ENCODE data around the gene CRB1. TPM values are rescaled to one million over a fixed set of nuclear protein-coding genes. Genes with fewer than 3 reads are reported as not detected.

Gene CRB1
- total RNA-seq, 1 donor from 2014 or later, result not detected

DNA sequence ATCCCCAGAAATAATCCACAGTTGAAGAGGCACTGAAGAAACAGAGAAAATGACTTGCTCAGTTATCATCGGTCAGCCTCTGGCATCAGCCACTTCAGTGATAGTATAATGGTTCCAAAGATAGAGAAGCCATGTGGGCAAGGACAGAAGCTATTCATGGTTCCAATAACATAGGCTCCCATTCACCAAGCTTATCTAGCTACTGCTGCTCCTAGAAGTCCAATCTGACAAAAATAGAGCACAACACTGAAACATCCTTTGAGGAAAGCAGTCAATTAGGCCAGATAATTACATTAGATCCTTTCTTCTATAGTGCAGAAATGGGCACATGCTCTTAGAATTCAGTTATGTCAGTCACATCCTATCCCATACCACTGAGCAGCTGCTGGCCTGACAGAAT lies 33.5 kb upstream of the CRB1 start:
- TF ChIP-seq, protein P1, sequence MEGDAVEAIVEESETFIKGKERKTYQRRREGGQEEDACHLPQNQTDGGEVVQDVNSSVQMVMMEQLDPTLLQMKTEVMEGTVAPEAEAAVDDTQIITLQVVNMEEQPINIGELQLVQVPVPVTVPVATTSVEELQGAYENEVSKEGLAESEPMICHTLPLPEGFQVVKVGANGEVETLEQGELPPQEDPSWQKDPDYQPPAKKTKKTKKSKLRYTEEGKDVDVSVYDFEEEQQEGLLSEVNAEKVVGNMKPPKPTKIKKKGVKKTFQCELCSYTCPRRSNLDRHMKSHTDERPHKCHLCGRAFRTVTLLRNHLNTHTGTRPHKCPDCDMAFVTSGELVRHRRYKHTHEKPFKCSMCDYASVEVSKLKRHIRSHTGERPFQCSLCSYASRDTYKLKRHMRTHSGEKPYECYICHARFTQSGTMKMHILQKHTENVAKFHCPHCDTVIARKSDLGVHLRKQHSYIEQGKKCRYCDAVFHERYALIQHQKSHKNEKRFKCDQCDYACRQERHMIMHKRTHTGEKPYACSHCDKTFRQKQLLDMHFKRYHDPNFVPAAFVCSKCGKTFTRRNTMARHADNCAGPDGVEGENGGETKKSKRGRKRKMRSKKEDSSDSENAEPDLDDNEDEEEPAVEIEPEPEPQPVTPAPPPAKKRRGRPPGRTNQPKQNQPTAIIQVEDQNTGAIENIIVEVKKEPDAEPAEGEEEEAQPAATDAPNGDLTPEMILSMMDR (IDR thresholded peaks at IDR 0.05), result no peak
- no peaks in the 10 kb centered on the region for H3K9me3 ChIP-seq
- H3K4me3 ChIP-seq, result no peak overlapping the region
- no peak for DNase-seq (ENCODE audit: low spot score in 2 of 2)
- no peak overlapping the region for H3K27ac ChIP-seq
- intact Hi-C loops (cut with DNase I), result no loop called here
- no peaks in the 10 kb centered on the region for H3K4me1 ChIP-seq
- H3K36me3 ChIP-seq, result no peaks in the 10 kb centered on the region
- H3K27me3 ChIP-seq, result no peaks in the 10 kb centered on the region

DNA sequence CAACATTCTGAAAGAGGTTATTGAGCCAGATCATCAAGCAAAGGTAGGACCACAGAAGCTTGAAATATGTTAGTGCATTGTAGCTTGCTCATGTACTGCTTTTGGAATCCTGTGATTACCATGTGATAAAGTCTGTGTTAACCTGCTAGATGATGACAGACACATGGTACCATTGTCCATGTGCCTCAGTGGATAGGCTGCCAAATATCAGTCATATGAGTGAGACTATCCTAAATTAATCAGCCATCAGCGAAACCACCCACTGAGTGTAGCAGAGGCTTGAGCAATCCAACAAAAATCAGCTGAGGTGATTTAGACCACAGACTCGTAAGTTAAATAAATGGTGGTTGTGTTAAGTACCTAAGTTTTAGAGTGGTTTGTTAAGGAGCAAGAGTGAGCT lies 32.7 kb upstream of the CRB1 start:
- Histone ChIP-seq H3K9me3 (no peaks in the 10 kb centered on the region), H3K4me1 (no peaks in the 10 kb centered on the region), H3K4me3 (no peak overlapping the region), H3K27ac (no peak overlapping the region), H3K36me3 (no peaks in the 10 kb centered on the region), H3K27me3 (no peaks in the 10 kb centered on the region)
- DNase-seq (ENCODE audit: low spot score in 2 of 2), result no peak
- intact Hi-C loops (cut with DNase I), result no loop called here
- TF ChIP-seq, protein P1 (IDR thresholded peaks at IDR 0.05), result no peak

DNA sequence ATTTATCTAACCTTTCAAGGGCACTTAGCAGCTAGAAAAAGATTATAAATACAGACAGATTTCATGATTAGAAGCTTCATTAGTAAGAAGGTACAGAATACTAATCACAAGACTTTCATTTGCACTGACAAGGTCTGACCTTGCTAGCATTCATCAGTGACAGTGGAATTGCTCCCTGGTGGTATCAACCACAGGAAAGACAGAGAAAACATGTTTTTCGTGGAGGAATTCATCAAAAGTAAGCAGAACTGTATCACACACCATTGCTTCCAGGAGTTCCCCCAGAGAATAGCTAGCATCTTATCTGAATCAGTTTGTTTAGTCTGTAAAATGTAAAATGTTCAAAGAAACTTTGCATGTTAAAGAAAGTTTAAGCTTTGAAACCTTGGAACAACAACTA lies 20.6 kb upstream of the CRB1 start:
- Histone ChIP-seq H3K4me3 (no peak overlapping the region), H3K27ac (no peak overlapping the region), H3K27me3 (no peaks in the 10 kb centered on the region), H3K9me3 (no peaks in the 10 kb centered on the region), H3K4me1 (no peaks in the 10 kb centered on the region), H3K36me3 (no peaks in the 10 kb centered on the region)
- TF ChIP-seq, protein P1 (IDR thresholded peaks at IDR 0.05), result no peak
- intact Hi-C loops (cut with DNase I), result no loop called here
- DNase-seq (ENCODE audit: low spot score in 2 of 2), result no peak

DNA sequence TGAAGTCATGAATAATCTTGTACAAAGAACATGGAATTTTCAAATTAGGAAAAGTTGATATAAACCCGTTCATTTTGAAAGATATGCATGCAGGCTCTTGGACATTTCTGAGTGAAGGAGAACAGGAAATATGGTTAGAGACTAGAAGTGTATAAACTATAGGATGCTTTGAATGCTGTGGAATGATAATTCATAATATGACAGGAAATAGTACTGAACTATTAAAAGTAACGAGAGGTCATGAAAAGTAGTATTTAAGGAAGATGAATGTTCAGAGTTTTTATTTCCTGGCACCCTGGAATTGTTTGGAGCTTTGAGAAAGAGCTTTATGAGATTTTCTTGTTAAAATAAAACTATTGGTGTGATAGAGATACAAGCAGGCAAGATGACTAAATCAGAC lies 18.7 kb upstream of the CRB1 start:
- no peaks in the 10 kb centered on the region for H3K9me3 ChIP-seq
- no peak for DNase-seq (ENCODE audit: low spot score in 2 of 2)
- no peak overlapping the region for H3K4me3 ChIP-seq
- no peaks in the 10 kb centered on the region for H3K27me3 ChIP-seq
- TF ChIP-seq, protein P1 (IDR thresholded peaks at IDR 0.05), result no peak
- intact Hi-C loops (cut with DNase I), result no loop called here
- no peak overlapping the region for H3K27ac ChIP-seq
- H3K36me3 ChIP-seq, result no peaks in the 10 kb centered on the region
- H3K4me1 ChIP-seq, result no peaks in the 10 kb centered on the region

DNA sequence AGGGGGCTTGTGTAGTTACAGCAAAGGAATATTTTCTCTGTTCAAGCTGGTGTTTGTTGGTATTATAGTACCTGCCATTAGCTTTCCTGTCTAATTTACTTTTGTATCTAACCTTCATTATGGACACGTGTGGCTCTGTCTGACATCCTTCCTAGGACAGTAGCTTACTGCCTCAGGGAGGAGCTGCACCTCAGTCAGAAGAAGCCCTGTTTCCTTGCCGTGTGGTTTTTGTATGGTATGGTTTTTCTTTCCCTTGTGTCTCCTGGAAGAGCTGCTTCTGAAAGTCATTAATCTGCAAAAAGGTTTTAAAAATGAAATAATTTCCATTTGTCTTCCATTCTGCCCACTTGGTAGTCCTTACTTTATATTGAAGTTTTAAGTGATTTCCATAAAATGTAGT lies 17.4 kb upstream of the CRB1 start:
- TF ChIP-seq, protein P1 (IDR thresholded peaks at IDR 0.05), result no peak
- no peak for DNase-seq (ENCODE audit: low spot score in 2 of 2)
- intact Hi-C loops (cut with DNase I), result no loop called here
- Histone ChIP-seq H3K4me3 (no peak overlapping the region), H3K27me3 (no peaks in the 10 kb centered on the region), H3K9me3 (no peaks in the 10 kb centered on the region), H3K36me3 (no peaks in the 10 kb centered on the region), H3K4me1 (no peaks in the 10 kb centered on the region), H3K27ac (no peak overlapping the region)

DNA sequence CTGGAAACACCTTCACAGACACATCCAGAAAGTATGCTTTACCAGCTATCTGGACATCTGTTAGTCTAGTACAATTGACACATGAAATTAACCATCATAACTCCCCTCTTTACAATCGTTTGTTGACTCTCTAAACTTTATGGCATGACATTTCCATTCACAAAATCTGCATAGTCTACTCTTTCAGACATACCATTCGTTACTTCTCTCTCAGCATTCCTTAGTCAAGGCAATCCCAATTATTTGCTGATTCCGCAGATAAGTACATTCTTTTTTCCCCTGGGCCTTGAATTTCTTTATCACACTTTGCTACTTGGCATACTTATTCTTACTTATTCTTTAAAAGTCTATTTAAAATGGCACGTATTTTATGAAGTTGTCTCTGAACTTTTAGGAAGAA lies 15.1 kb upstream of the CRB1 start:
- DNase-seq (ENCODE audit: low spot score in 2 of 2), result no peak
- no peaks in the 10 kb centered on the region for H3K4me1 ChIP-seq
- no peaks in the 10 kb centered on the region for H3K9me3 ChIP-seq
- H3K4me3 ChIP-seq, result no peak overlapping the region
- TF ChIP-seq, protein P1 (IDR thresholded peaks at IDR 0.05), result no peak
- H3K27ac ChIP-seq, result no peak overlapping the region
- H3K36me3 ChIP-seq, result no peaks in the 10 kb centered on the region
- H3K27me3 ChIP-seq, result no peaks in the 10 kb centered on the region
- intact Hi-C loops (cut with DNase I), result no loop called here
